ENCODE measurements around the gene FBXO7. TPM values are rescaled to one million over a fixed set of nuclear protein-coding genes. Genes with fewer than 3 reads are reported as not detected.
A peak's percentile ranks its signal among the peaks of the same experiment; 100 is the strongest.

The FBXO7 gene
- total and polyA plus RNA-seq, 2 of the 4 experiments (the other 2 are of a cell fraction), result 71.5 TPM

GRCh38 chr22:32544953-32545558, 70.4 kb downstream of the FBXO7 start (continued):
- no peak for TF ChIP-seq MAFK (IDR thresholded peaks at IDR 0.05; ENCODE audit: low read depth, low read length)

- ATAC-seq (ENCODE audit: low read depth) (peak; percentile 50), DNase-seq (peak; percentile 45)
- POLR2A ChIA-PET (ENCODE audit: unreplicated experiment), result no interaction called here
These were observed 71.2 kb downstream of the FBXO7 start for GRCh38 chr22:32545801-32546200.

More at GRCh38 chr22:32545801-32546200, 71.2 kb downstream of the FBXO7 start:
- H3K14ac ChIP-seq (replicated peaks; ENCODE audit: low read depth, low read length), result peak overlapping the region; percentile 85; the same call in 1 of the 2 replicates
- H2BK20ac ChIP-seq (ENCODE audit: low read depth, low read length), result peak overlapping the region; percentile 85
- peak overlapping the region; percentile 90 for H2BK120ac ChIP-seq (ENCODE audit: low read depth, low read length)
- no peak overlapping the region for H3K4me2 ChIP-seq (ENCODE audit: low read depth, low read length)
- WGBS, 2 experiments (ENCODE audit: extremely low coverage in 2 of 2, insufficient read length in 1 of 2), result 100% methylated on average over 1 of the region's 4 CpGs; no CpG with 5 or more reads in 1 of the 2 experiments
- H3K18ac ChIP-seq (ENCODE audit: low read depth, low read length), result peak overlapping the region; percentile 34; the same call in 1 of the 2 replicates
- H4K5ac ChIP-seq (ENCODE audit: low read depth, low read length), result peak overlapping the region; percentile 11
- H4K8ac ChIP-seq (ENCODE audit: low read depth in 2 of 2, low read length in 2 of 2), result peak overlapping the region in 1 of 2 experiments; percentile 81; a peak in 2 of 4 replicates
- peaks cover 6% of the 10 kb centered on the region; the same call in 1 of the 2 replicates for H3K27me3 ChIP-seq (ENCODE audit: control insufficient read depth, insufficient read depth, low read length)
- H3K9me1 ChIP-seq (ENCODE audit: insufficient read depth, low read length), result peaks cover 16% of the 10 kb centered on the region
- dilution Hi-C loops (cut with HindIII; ENCODE audit: low sequenced_read_pairs, unreplicated experiment) (no loop called here), in situ Hi-C loops (cut with MboI; ENCODE audit: low sequenced_read_pairs) (no loop called here), intact Hi-C loops (cut with micrococcal nuclease) (loop anchor here (1.0 to 2.0 kb wide), 2 partner anchors 17 to 76 kb away; no protein-coding TSS in a partner anchor)
- H3K4me3 ChIP-seq (ENCODE audit: insufficient read depth, low read depth, low read length), result no peak overlapping the region
- peak overlapping the region; percentile 85; the same call in 1 of the 2 replicates for H2AK5ac ChIP-seq (ENCODE audit: low read depth, low read length)
- peak overlapping the region; percentile 32; the same call in 1 of the 2 replicates for H3K27ac ChIP-seq (ENCODE audit: insufficient read depth, low read length)
- H3K4me1 ChIP-seq (ENCODE audit: control insufficient read depth, insufficient read depth, low read length), result peaks cover 21% of the 10 kb centered on the region
- no peak overlapping the region for H2BK5ac ChIP-seq (ENCODE audit: low read depth, low read length, poor library complexity, severe bottlenecking)
- no TSS peak for BruUV-seq (replicated peaks)
- no peak overlapping the region for H3K56ac ChIP-seq (ENCODE audit: extremely low read depth, insufficient read depth, low read length)
- TF ChIP-seq USF2 (IDR thresholded peaks at IDR 0.05; ENCODE audit: low read depth, low read length), result no peak
- 0 out of 2 replicates have a peak, but pooled peaks have one; percentile 41 for TF ChIP-seq FOS (IDR thresholded peaks at IDR 0.05; ENCODE audit: low read depth, low read length)
- peak; percentile 91 for TF ChIP-seq CEBPB (IDR thresholded peaks at IDR 0.05; ENCODE audit: low read depth, low read length)
- no peaks in the 10 kb centered on the region for H3K79me1 ChIP-seq (ENCODE audit: low read depth in 1 of 2, low read length in 2 of 2)
- H3K4ac ChIP-seq (ENCODE audit: low read depth, low read length), result peak overlapping the region; percentile 90
- no peaks in the 10 kb centered on the region for H3K36me3 ChIP-seq (ENCODE audit: control insufficient read depth, insufficient read depth, low read length)
- no peaks in the 10 kb centered on the region for H3K9me3 ChIP-seq (ENCODE audit: control insufficient read depth, insufficient read depth, low read length)
- peak overlapping the region; percentile 85 for H4K91ac ChIP-seq (ENCODE audit: insufficient read depth, low read depth, low read length)
- CTCF ChIA-PET, result interaction anchor here (1.2 kb wide), 1 partner anchor 129 kb away, joined by 3 read pairs; no protein-coding TSS in a partner anchor
- no peak overlapping the region for H2AFZ ChIP-seq (replicated peaks; ENCODE audit: low read length, poor library complexity)
- H2AK9ac ChIP-seq (replicated peaks; ENCODE audit: low read depth, low read length, poor library complexity), result no peak overlapping the region
- H2BK15ac ChIP-seq (ENCODE audit: low read depth, low read length), result peak overlapping the region; percentile 72; the same call in 2 of the 3 replicates
- H3K23ac ChIP-seq (ENCODE audit: low read depth, low read length), result peak overlapping the region; percentile 75; the same call in 1 of the 2 replicates
- no peak overlapping the region for H3K9ac ChIP-seq (ENCODE audit: low read depth, low read length)
- H4K20me1 ChIP-seq (ENCODE audit: insufficient read depth, low read length), result no peaks in the 10 kb centered on the region
